Pancreas (tissue), 10 donors: ENCODE measurements around the gene LAG3. TPM values are rescaled to one million over a fixed set of nuclear protein-coding genes. Genes with fewer than 3 reads are reported as not detected.

Source experiments
- ATAC-seq, 4 donors: fragments of 200-7000 bp; cut with Tn5 transposase; one replicate each; pipeline versions ENCODE4 v1.8.0 to v1.9.1; 2020; ENCODE audit warnings: mild to moderate bottlenecking in 4 of 4, moderate library complexity in 4 of 4
- DNase-seq, 6 donors: peaks; one replicate each; pipeline ENCODE4 v3.0.0-alpha.2; 2020
- FAIRE-seq: peaks from 2 replicates; lab custom pipeline; 2012; peaks lifted over from hg19 to GRCh38; lab: Jason Lieb, UNC
- H3K27ac ChIP-seq, 4 donors: fragments of 200-600 bp; sonication (generic); 1 replicate in 3 of 4; 2 replicates in 1 of 4; pipeline versions ENCODE4 v1.5.0 to v1.8.0; 2020
- H3K27me3 ChIP-seq, 4 donors: fragments of 200-600 bp; one replicate each; pipeline ENCODE4 v1.8.0; 2021
- H3K36me3 ChIP-seq, 3 donors: fragments of 200-600 bp; sonication (generic) in 1 of 3; one replicate each; pipeline versions ENCODE4 v1.5.0 to v1.8.0; 2020 to 2021
- H3K4me1 ChIP-seq, 3 donors: fragments of 200-600 bp; one replicate each; pipeline ENCODE4 v1.8.0; 2021
- H3K4me3 ChIP-seq, 4 donors: fragments of 200-600 bp; sonication (generic) in 2 of 4; one replicate each; pipeline versions ENCODE4 v1.5.0 to v1.8.0; 2020 to 2021
- H3K9me3 ChIP-seq, 4 donors: fragments of 200-600 bp; one replicate each; pipeline ENCODE4 v1.8.0; 2021
- WGBS, 2 donors: extraction: QIAGEN DNeasy Blood & Tissue Kit; methylation state at CpG; one replicate each; pipeline ENCODE4 v1.1.7; 2013; 5-methylcytosine and 5-hydroxymethylcytosine counted together
- intact Hi-C, 3 donors: fragments of 100-400 bp; cut with DNase I; formaldehyde crosslinking; loops; one replicate each; pipeline versions ENCODE4 v1.11.1 to v1.14.2; 2022
- polyA plus RNA-seq, 2 donors: library from polyadenylated mRNA; stranded (reverse); fragments of 200-250 nt; gene quantifications; one replicate each; pipeline ENCODE4 v1.2.3, GENCODE V29; 2013
- total RNA-seq, 6 donors: library from RNA; stranded (reverse); fragmentation: NEBNext Ultra II Directional in 4 of 6; extraction: Animal tissue kit (Norgen Biotek cat#: 25700) in 4 of 6; gene quantifications; one replicate each; pipeline versions ENCODE4 v1.2.1 to v1.2.4, GENCODE V29; 2021 to 2023
- TF ChIP-seq, protein P1 (sequence below), 4 donors: fragments of 200-600 bp; sonication (generic) in 3 of 4; IDR thresholded peaks; one replicate each; pipeline versions ENCODE4 v1.5.0 to v1.8.0; 2021; ENCODE audit warnings: antibody characterized with exemption in 4 of 4
- donor health status: healthy with polysubstance abuse.
- donor health status: DM: no; HTN: no; CAD: no; lungs with moderate emphysema.
- donor health status: DM: no; HTN: no; CAD: no.
- donor health status: control.
- donor health status: control.
- donor health status: Bipolar disorder and iron deficiency.
- donor health status: DM: yes; HTN: yes; CAD: no.
- donor health status: DM: no; HTN: no; CAD: no.
- donor health status: DM: no; HTN: no; CAD: no.
- donor health status: DM: yes; HTN: yes; CAD: no.

LAG3 gene
- total and polyA plus RNA-seq, 8 donors = 0.15 to 0.91 (median 0.22) TPM; not detected in 1

DNA sequence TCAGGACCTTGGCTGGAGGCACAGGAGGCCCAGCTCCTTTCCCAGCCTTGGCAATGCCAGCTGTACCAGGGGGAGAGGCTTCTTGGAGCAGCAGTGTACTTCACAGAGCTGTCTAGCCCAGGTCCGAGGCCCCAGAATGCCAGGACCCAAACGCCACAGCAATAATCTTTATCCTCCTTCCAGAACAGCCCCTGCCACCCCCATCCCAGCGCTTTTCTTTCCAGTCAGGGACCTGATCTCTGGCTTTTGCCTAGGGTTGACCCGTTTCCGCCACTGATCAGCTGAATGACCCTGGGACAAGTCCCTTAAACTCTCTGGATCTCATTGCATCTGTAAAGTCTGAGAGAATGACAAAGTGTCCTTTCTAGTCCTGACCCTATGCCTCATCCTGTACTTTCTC, 5.1 kb downstream of the LAG3 start:
- TF ChIP-seq, protein P1, sequence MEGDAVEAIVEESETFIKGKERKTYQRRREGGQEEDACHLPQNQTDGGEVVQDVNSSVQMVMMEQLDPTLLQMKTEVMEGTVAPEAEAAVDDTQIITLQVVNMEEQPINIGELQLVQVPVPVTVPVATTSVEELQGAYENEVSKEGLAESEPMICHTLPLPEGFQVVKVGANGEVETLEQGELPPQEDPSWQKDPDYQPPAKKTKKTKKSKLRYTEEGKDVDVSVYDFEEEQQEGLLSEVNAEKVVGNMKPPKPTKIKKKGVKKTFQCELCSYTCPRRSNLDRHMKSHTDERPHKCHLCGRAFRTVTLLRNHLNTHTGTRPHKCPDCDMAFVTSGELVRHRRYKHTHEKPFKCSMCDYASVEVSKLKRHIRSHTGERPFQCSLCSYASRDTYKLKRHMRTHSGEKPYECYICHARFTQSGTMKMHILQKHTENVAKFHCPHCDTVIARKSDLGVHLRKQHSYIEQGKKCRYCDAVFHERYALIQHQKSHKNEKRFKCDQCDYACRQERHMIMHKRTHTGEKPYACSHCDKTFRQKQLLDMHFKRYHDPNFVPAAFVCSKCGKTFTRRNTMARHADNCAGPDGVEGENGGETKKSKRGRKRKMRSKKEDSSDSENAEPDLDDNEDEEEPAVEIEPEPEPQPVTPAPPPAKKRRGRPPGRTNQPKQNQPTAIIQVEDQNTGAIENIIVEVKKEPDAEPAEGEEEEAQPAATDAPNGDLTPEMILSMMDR (IDR thresholded peaks at IDR 0.05) = no peak
- intact Hi-C loops = no loop called here
- Histone ChIP-seq H3K36me3 (no peaks in the 10 kb centered on the region), H3K4me1 (peaks cover 0 to 6% (median 0%) of the 10 kb centered on the region in 3 donors), H3K4me3 (no peak overlapping the region), H3K27ac (no peak overlapping the region), H3K9me3 (no peaks in the 10 kb centered on the region), H3K27me3 (no peaks in the 10 kb centered on the region)
- no peak for DNase-seq
- WGBS, 2 donors = 85 to 93% methylated on average over 5 of the region's 5 CpGs
- ATAC-seq = no peak
- no peak for FAIRE-seq

DNA sequence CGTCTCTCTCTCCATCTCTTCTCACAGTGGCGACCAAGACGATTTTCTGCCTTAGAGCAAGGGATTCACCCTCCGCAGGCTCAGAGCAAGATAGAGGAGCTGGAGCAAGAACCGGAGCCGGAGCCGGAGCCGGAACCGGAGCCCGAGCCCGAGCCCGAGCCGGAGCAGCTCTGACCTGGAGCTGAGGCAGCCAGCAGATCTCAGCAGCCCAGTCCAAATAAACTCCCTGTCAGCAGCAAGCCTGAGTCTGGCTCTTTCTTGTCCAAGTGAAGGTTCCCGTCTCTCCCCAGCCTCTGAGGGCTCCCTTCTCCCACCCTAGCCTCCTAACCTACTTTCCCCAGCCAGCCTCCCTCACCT, 5.9 kb downstream of the LAG3 start:
- DNase-seq (peak in 1 of 6 donors; percentile 33), FAIRE-seq (no peak), ATAC-seq (peak; percentile 41 to 57 (median 47))
- Histone ChIP-seq H3K4me1 (peaks cover 0 to 6% (median 0%) of the 10 kb centered on the region in 3 donors), H3K27me3 (no peaks in the 10 kb centered on the region), H3K9me3 (no peaks in the 10 kb centered on the region), H3K27ac (peak overlapping the region in 1 of 4 donors; percentile 44), H3K4me3 (peak overlapping the region in 2 of 4 donors; percentile 27 to 47), H3K36me3 (no peaks in the 10 kb centered on the region)
- 20 to 30% methylated on average over 14 of the region's 14 CpGs for WGBS, 2 donors
- intact Hi-C loops = no loop called here
- TF ChIP-seq, protein P1 (IDR thresholded peaks at IDR 0.05) = no peak

DNA sequence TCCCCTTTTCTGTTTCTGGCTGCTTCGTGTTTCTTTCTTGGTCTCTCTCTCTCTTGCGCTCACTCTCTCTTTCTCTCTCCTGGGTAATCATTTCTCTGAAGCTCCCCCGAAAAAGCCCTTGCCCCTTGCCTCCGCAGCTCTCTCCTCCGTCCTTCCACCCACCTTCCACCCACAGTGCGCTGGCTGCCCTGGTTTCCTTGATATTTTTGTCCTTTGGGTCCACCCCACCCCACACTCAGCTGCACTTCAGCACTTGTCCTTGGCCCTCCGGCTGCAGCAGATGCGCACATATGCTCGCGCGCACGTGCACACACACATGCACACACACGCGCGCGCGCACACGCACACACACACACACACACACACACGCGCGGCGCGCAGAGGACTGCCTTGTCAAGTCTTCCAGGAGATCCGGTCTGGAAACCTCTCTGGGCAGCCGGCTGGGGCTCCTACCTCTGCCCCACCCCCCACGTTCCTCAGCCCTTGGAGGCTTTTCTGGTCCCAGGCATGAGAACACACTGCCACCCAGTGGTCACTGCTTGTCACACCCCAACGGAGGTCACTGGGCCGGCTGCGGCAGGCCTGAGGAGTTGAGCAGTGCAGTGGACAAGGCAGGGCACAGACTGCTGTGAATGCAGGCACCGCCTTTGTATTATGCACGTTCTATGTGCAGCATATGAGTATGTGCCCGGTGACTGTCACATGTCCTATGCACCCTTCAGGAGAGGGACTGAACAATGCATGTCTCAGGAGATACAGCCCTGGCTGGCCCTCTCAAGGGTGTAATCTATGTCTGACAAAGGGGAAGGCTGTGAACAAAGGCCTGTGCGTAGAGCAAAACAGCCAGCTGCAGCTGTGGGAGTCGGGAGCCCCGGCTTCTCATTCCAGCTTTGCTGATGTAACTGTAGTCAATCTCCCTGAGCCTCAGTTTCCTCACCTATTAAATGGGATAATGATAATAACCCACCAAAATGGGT, 6.5 kb downstream of the LAG3 start:
- H3K9me3 ChIP-seq = no peaks in the 10 kb centered on the region
- 3 to 4% methylated on average over 35 of the region's 35 CpGs for WGBS, 2 donors
- ATAC-seq (peak; percentile 97 to 99 (median 98)), FAIRE-seq (peak; percentile 5), DNase-seq (peak; percentile 91 to 97 (median 94))
- peaks cover 0 to 6% (median 0%) of the 10 kb centered on the region in 3 donors for H3K4me1 ChIP-seq
- no peaks in the 10 kb centered on the region for H3K27me3 ChIP-seq
- peak overlapping the region in 2 of 4 donors; percentile 27 to 47 for H3K4me3 ChIP-seq
- TF ChIP-seq, protein P1 (IDR thresholded peaks at IDR 0.05) = peak; percentile 91 to 94 (median 93)
- intact Hi-C loops = no loop called here
- peak overlapping the region in 2 of 4 donors; percentile 5 to 44 for H3K27ac ChIP-seq
- H3K36me3 ChIP-seq = no peaks in the 10 kb centered on the region

DNA sequence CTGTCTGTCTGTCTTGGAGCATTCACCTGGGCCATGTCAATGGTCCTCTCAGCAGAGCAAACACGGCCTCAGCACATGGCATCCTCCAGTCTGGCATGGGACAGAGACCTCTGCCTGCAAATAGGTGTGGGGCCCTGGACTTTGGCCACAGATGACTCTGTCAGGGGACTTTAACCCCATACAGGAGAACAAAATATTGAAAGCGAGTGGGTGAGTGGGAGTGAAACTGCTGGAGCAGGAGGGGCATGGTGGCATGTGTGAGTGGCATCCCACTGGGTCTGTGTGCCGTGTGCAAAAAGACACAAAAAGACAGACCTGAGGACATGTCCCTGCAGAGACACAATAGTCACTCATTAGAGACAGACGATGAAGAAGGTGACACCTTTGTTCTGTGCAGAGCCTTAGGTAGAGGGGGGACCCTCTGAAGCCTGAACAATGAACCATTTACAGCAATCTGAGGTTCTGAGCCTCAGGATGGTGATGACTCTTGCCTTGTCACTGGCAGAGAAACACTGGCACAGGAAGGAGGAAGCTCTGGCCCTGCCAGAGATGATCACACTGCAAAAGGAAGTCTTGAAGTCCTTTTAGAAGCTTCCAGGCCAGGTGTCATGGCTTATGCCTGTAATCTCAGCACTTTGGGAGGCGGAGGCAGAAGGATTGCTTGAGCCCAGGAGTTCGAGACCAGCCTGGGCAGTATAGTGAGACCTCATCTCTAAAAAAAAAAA, 7.5 kb downstream of the LAG3 start:
- no peak for DNase-seq
- Histone ChIP-seq H3K4me1 (peaks cover 0 to 6% (median 0%) of the 10 kb centered on the region in 3 donors), H3K27ac (no peak overlapping the region), H3K27me3 (no peaks in the 10 kb centered on the region), H3K9me3 (no peaks in the 10 kb centered on the region), H3K36me3 (no peaks in the 10 kb centered on the region), H3K4me3 (no peak overlapping the region)
- intact Hi-C loops = loop anchor here in 1 of 3 donors (5.0 kb wide), 1 partner anchor 43 kb away; no protein-coding TSS in a partner anchor
- no peak for ATAC-seq
- whole genome bisulfite sequencing, 2 donors = 68 to 74% methylated on average over 6 of the region's 6 CpGs
- TF ChIP-seq, protein P1 (IDR thresholded peaks at IDR 0.05) = no peak
- no peak for FAIRE-seq
